Measurements from ENCODE around the gene ERBB2.
A peak's percentile ranks its signal among the peaks of the same experiment; 100 is the strongest.
"Not testable (repeated sequence)": the region's sequence is repeated elsewhere in the genome, so short reads cannot be mapped to it uniquely, and the experiment has no call there.

ERBB2 gene

GRCh38 chr17:39705786-39706348 lies 6.0 kb downstream of the ERBB2 start:
- DNase-seq, result no peak

- no peak for DNase-seq
These were observed 6.5 kb downstream of the ERBB2 start for GRCh38 chr17:39706383-39706782.

GRCh38 chr17:39706921-39707337 lies 7.1 kb downstream of the ERBB2 start:
- no peak for DNase-seq

- no peak for DNase-seq
These were observed 9.6 kb downstream of the ERBB2 start for GRCh38 chr17:39709319-39709997.

- peak in 1 of 2 experiments; percentile 39 for DNase-seq
These were observed 10.4 kb downstream of the ERBB2 start for GRCh38 chr17:39709998-39710964.

- DNase-seq, result not testable (repeated sequence)
These were observed 11.2 kb downstream of the ERBB2 start for GRCh38 chr17:39711071-39711470.

- no peak for DNase-seq
These were observed 12.0 kb downstream of the ERBB2 start for GRCh38 chr17:39711851-39712250.

GRCh38 chr17:39714234-39714633 lies 14.4 kb downstream of the ERBB2 start:
- DNase-seq, result no peak

- no peak for DNase-seq
These were observed 15.7 kb downstream of the ERBB2 start for GRCh38 chr17:39715375-39716072.

GRCh38 chr17:39716073-39716818 lies 16.4 kb downstream of the ERBB2 start:
- DNase-seq, result no peak

GRCh38 chr17:39716879-39717536 lies 17.1 kb downstream of the ERBB2 start:
- DNase-seq, result no peak

GRCh38 chr17:39717660-39718059 lies 17.8 kb downstream of the ERBB2 start:
- no peak for DNase-seq

GRCh38 chr17:39719563-39720355 lies 19.9 kb downstream of the ERBB2 start:
- DNase-seq, result no peak

- DNase-seq, result no peak
These were observed 22.2 kb downstream of the ERBB2 start for GRCh38 chr17:39722104-39722503.

- DNase-seq, result no peak
These were observed 23.3 kb downstream of the ERBB2 start for GRCh38 chr17:39722965-39723848.

- no peak for DNase-seq
These were observed 24.9 kb downstream of the ERBB2 start for GRCh38 chr17:39724731-39725130.

GRCh38 chr17:39725923-39726322 lies 26.1 kb downstream of the ERBB2 start:
- not testable (repeated sequence) for DNase-seq

GRCh38 chr17:39726617-39727016 lies 26.8 kb downstream of the ERBB2 start:
- no peak for DNase-seq

- no peak for DNase-seq
These were observed 27.7 kb downstream of the ERBB2 start for GRCh38 chr17:39727556-39727955.

All from NCI-H524 (cell line).